Activated T-helper 1 cell treated with anti-CD3 and anti-CD28 coated beads, Interleukin-12 subunit alpha, Interleukin-12 subunit beta, Interleukin-2, Interleukin-4 antibody, amounts not matched to agents 30 ng/mL and 10 ng/mL and 1 ng/mL, durations not matched to agents 14 hours and 24 hours and 36 hours (primary cell): ENCODE data around the gene PUSL1. TPM values are rescaled to one million over a fixed set of nuclear protein-coding genes. Genes with fewer than 3 reads are reported as not detected.

ENCODE experiments used
- DNase-seq: peaks from one replicate; pipeline ENCODE4 v3.0.0; 2021; ENCODE audit warnings: low spot score
- H3K27ac Mint-ChIP-seq: one replicate; pipeline ENCODE4 v1.8.0; 2021; ENCODE audit warnings: mild to moderate bottlenecking, mixed read lengths
- H3K27me3 Mint-ChIP-seq: one replicate; pipeline ENCODE4 v1.8.0; 2022; ENCODE audit warnings: mild to moderate bottlenecking, moderate library complexity, mixed read lengths; ENCODE audit not compliant: insufficient read depth
- H3K36me3 Mint-ChIP-seq: one replicate; pipeline ENCODE4 v1.8.0; 2021; ENCODE audit warnings: low read depth, mixed read lengths
- H3K4me1 Mint-ChIP-seq: one replicate; pipeline ENCODE4 v1.8.0; 2021; ENCODE audit warnings: low read depth, mixed read lengths
- H3K4me3 Mint-ChIP-seq: one replicate; pipeline ENCODE4 v1.8.0; 2021; ENCODE audit warnings: mild to moderate bottlenecking, moderate library complexity, mixed read lengths
- H3K9me3 Mint-ChIP-seq: one replicate; pipeline ENCODE4 v1.8.0; 2021; ENCODE audit warnings: mixed read lengths
- intact Hi-C: fragments of 100-400 bp; cut with micrococcal nuclease; formaldehyde crosslinking; loops from one replicate; pipeline ENCODE4 v1.15.1; 2024
- total RNA-seq: library from RNA; stranded (reverse); gene quantifications from 2 replicates; pipeline ENCODE4 v1.2.3, GENCODE V29; 2022

Gene PUSL1
- total RNA-seq, 1 donor from 2014 or later: 36.8 TPM

GRCh38 chr1:1293263-1294249 is 14.8 kb upstream of the PUSL1 start:
- Mint-ChIP-seq H3K27ac (no peak overlapping the region), H3K27me3 (no peaks in the 10 kb centered on the region), H3K4me3 (no peak overlapping the region), H3K4me1 (no peaks in the 10 kb centered on the region), H3K36me3 (no peaks in the 10 kb centered on the region), H3K9me3 (no peaks in the 10 kb centered on the region)
- DNase-seq: no peak
- intact Hi-C loops: loop anchor here (2.0 to 5.0 kb wide), 2 partner anchors 261 to 311 kb away; partner anchors contain the start of gene PERM1

DNA sequence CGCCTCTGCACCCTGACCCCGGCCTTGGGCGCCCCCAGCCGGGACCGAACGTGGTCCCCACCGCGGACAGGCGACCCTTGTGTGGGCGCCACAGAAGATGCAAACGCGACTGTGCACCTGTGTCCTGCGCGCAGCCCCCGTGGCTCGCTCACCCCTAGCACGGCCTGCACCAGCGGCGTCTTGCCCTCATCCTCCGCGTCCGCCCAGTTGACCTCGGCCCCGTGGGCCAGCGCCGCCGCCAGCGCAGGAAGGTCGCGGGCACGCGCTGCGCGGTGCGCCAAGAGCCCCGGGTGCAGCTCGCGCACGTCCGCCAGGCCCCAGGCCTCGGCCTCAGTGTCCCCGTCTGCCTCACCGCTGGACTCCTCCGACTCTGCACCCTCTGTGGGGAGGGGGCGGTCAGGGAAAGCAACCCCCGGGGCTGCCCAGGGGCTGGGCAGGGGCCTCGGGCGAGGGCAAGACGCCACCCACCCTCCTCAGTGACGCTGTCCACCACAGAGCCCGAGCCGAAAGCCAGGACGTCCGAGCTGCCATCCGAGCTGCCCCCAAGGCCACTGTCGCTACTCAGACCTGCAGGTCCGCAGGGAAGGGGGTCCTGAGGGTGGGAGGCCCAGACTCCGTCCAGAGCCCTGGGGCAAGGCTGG is 14.0 kb upstream of the PUSL1 start:
- intact Hi-C loops: loop anchor here (5.0 kb wide), 1 partner anchor 312 kb away; the partner anchor contains the start of gene PERM1

DNA sequence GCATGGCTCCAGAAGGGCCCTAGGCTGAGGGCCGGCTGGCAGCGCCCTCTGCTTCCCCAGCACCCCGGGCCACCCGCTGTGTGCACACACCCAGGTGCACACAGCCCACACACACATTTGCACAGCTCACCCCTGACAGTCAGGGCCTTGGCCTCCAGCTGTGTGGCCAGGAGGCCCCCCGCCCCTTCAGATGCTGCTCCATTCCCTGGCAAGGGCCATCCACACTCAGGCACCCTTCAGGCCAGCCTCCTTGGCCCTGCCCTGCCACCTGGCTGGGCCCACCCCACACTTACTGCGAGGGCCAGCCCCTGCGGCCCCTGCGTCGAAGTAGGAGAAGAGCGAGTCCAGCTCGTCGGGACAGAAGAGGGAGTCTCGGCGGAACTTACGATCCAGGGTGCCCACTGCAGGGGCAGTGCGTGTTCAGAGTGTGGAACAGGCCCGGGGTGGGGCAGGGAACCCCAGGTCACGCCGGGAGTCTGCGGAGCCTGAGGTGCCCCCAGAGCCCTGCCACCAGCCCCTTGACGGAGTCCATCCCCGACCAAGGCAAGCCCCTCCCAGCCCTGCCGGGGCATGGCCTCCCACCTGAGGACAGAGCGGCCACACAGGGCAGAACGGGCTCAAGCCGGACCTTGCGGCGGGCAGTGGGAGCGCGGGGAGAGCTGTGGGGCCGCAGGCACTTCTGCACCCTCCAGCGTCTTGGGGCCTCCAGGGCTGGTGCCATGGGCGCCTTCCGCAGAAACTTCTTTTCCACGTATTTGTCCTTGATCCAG is 13.1 kb upstream of the PUSL1 start:
- no peak for DNase-seq
- H3K36me3 Mint-ChIP-seq: no peaks in the 10 kb centered on the region
- no peak overlapping the region for H3K4me3 Mint-ChIP-seq
- H3K9me3 Mint-ChIP-seq: no peaks in the 10 kb centered on the region
- H3K4me1 Mint-ChIP-seq: no peaks in the 10 kb centered on the region
- H3K27ac Mint-ChIP-seq: no peak overlapping the region
- H3K27me3 Mint-ChIP-seq: no peaks in the 10 kb centered on the region
- intact Hi-C loops: no loop called here

More for the DNA sequence above, 14.0 kb upstream of the PUSL1 start:
- Mint-ChIP-seq H3K27ac (no peak overlapping the region), H3K9me3 (no peaks in the 10 kb centered on the region), H3K27me3 (no peaks in the 10 kb centered on the region), H3K4me1 (no peaks in the 10 kb centered on the region), H3K36me3 (no peaks in the 10 kb centered on the region), H3K4me3 (no peak overlapping the region)
- DNase-seq: no peak

DNA sequence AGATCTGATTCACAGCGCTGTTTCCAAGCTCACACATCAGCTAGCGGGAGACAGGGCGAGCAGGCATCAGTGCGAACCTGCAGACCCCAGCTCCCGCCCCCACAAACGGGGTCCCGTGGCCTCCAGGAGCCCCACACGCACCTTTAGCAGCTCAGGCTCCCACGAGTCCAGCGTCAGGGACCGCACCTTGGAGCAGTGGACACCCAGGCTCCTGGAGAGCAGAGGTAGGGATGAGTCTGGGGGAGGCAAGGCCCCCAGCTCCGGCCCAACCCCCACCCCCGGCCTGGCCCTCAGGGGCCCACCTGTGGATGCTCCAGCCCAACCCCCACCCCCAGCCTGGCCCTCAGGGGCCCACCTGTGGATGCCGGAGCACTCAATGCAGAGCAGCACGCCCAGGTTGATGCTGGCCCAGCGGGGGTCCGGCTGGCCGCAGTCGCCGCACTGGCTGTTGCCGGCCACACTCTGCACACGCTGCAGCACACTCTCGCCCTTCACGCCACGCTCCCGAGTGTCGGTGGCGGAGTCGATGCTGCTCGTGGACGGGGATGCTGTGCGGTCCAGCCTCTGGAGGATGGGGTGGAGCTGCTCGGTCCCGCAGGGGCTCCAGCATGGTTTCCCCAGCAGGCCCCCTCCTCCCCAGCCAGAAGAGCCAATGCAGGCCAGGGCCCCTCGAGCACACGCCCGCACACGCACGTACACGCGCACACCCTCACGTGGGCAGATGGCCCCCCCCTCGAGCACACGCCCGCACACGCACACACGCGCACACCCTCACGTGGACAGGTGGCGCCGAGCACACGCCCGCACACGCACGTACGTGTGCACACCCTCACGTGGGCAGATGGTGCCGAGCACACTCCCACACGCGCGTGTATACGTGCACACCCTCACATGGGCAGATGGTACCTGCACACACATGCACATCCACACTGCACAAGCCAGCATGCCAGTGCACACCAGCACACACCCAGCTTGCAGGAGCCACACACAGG is 12.0 kb upstream of the PUSL1 start:
- no peak overlapping the region for H3K27ac Mint-ChIP-seq
- no peak for DNase-seq
- no peaks in the 10 kb centered on the region for H3K4me1 Mint-ChIP-seq
- intact Hi-C loops: no loop called here
- H3K4me3 Mint-ChIP-seq: no peak overlapping the region
- no peaks in the 10 kb centered on the region for H3K36me3 Mint-ChIP-seq
- H3K9me3 Mint-ChIP-seq: no peaks in the 10 kb centered on the region
- H3K27me3 Mint-ChIP-seq: no peaks in the 10 kb centered on the region

- intact Hi-C loops: no loop called here
- no peak for DNase-seq
- H3K36me3 Mint-ChIP-seq: no peaks in the 10 kb centered on the region
- H3K4me1 Mint-ChIP-seq: no peaks in the 10 kb centered on the region
- H3K9me3 Mint-ChIP-seq: no peaks in the 10 kb centered on the region
- H3K4me3 Mint-ChIP-seq: no peak overlapping the region
- no peak overlapping the region for H3K27ac Mint-ChIP-seq
- H3K27me3 Mint-ChIP-seq: no peaks in the 10 kb centered on the region
These were observed 10.5 kb upstream of the PUSL1 start for GRCh38 chr1:1297802-1298424.

GRCh38 chr1:1298861-1299685 is 9.3 kb upstream of the PUSL1 start:
- Mint-ChIP-seq H3K27ac (no peak overlapping the region), H3K36me3 (no peaks in the 10 kb centered on the region), H3K9me3 (no peaks in the 10 kb centered on the region), H3K27me3 (no peaks in the 10 kb centered on the region), H3K4me1 (no peaks in the 10 kb centered on the region), H3K4me3 (no peak overlapping the region)
- no peak for DNase-seq
- intact Hi-C loops: no loop called here

- no peaks in the 10 kb centered on the region for H3K9me3 Mint-ChIP-seq
- H3K27me3 Mint-ChIP-seq: no peaks in the 10 kb centered on the region
- no peaks in the 10 kb centered on the region for H3K36me3 Mint-ChIP-seq
- no peak overlapping the region for H3K4me3 Mint-ChIP-seq
- intact Hi-C loops: no loop called here
- H3K27ac Mint-ChIP-seq: no peak overlapping the region
- H3K4me1 Mint-ChIP-seq: no peaks in the 10 kb centered on the region
- no peak for DNase-seq
These were observed 8.6 kb upstream of the PUSL1 start for GRCh38 chr1:1299686-1300351.

DNA sequence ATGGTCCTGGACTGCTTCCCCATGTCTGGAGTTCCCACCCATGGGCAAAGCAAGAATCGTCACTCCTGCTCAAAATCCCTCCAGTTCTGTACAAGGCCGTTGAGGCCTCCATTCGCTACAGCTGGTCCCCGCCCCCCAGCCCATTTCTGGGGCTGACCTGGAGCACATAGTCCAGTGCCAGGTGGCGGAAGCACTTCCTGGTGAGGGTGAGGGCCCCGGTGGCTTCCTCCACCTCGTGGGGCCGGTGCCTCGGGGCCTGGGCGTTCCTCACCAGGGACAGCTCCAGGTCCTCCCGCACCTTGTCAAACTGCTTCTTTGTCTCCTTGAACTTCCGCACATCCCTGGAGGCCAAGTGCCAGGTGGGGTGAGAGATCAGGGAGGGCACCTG is 8.1 kb upstream of the PUSL1 start:
- no peak for DNase-seq
- H3K36me3 Mint-ChIP-seq: no peaks in the 10 kb centered on the region
- intact Hi-C loops: no loop called here
- H3K27me3 Mint-ChIP-seq: no peaks in the 10 kb centered on the region
- H3K4me1 Mint-ChIP-seq: no peaks in the 10 kb centered on the region
- H3K27ac Mint-ChIP-seq: no peak overlapping the region
- no peaks in the 10 kb centered on the region for H3K9me3 Mint-ChIP-seq
- no peak overlapping the region for H3K4me3 Mint-ChIP-seq

- Mint-ChIP-seq H3K36me3 (no peaks in the 10 kb centered on the region), H3K27ac (no peak overlapping the region)
- intact Hi-C loops: no loop called here
These were observed 6.4 kb upstream of the PUSL1 start for GRCh38 chr1:1302006-1302430.

GRCh38 chr1:1302951-1303509 is 5.4 kb upstream of the PUSL1 start:
- intact Hi-C loops: no loop called here
- no peaks in the 10 kb centered on the region for H3K27me3 Mint-ChIP-seq

More at GRCh38 chr1:1302006-1302430, 6.4 kb upstream of the PUSL1 start:
- no peaks in the 10 kb centered on the region for H3K9me3 Mint-ChIP-seq
- no peak for DNase-seq
- no peaks in the 10 kb centered on the region for H3K27me3 Mint-ChIP-seq
- peaks cover 13% of the 10 kb centered on the region for H3K4me1 Mint-ChIP-seq
- no peak overlapping the region for H3K4me3 Mint-ChIP-seq

More at GRCh38 chr1:1302951-1303509, 5.4 kb upstream of the PUSL1 start:
- Mint-ChIP-seq H3K36me3 (no peaks in the 10 kb centered on the region), H3K4me1 (peaks cover 15% of the 10 kb centered on the region), H3K9me3 (no peaks in the 10 kb centered on the region), H3K4me3 (no peak overlapping the region), H3K27ac (no peak overlapping the region)
- DNase-seq: no peak
